Measurements from ENCODE around the gene CCIN.

Gene CCIN

GRCh38 chr9:36214571-36214970 lies 45.4 kb downstream of the CCIN start:
- Histone ChIP-seq H3K27ac (ENCODE audit: low read depth, low read length) (no peak overlapping the region), H3K4me3 (ENCODE audit: insufficient read depth, low read length, poor library complexity, severe bottlenecking) (no peak overlapping the region), H3K9me2 (replicated peaks; ENCODE audit: insufficient read depth, low read length) (no peaks in the 10 kb centered on the region), H3K27me3 (ENCODE audit: low read length) (no peaks in the 10 kb centered on the region), H3K79me2 (ENCODE audit: insufficient read depth, low read length) (peaks cover 34% of the 10 kb centered on the region), H3F3A (ENCODE audit: insufficient read depth) (peaks cover 32% of the 10 kb centered on the region), H3K9ac (ENCODE audit: low read length) (no peak overlapping the region), H3K9me3 (ENCODE audit: insufficient read depth, low read length) (no peaks in the 10 kb centered on the region), H2AFZ (ENCODE audit: low read depth, low read length, severe bottlenecking) (no peak overlapping the region), H3K36me3 (ENCODE audit: low read length) (peaks cover 49% of the 10 kb centered on the region), H3K4me2 (ENCODE audit: low read depth, low read length, poor library complexity, severe bottlenecking) (no peak overlapping the region), H4K20me1 (ENCODE audit: low read depth, low read length) (peaks cover 17% of the 10 kb centered on the region)
- TF ChIP-seq CTCF (IDR thresholded peaks at IDR 0.05; ENCODE audit: insufficient read depth, low read length, poor library complexity, severe bottlenecking) (no peak), EZH2phosphoT487 (conservative IDR thresholded peaks at IDR 0.05; ENCODE audit: low read length) (no peak)

- Histone ChIP-seq H3F3A (ENCODE audit: insufficient read depth) (peaks cover 25% of the 10 kb centered on the region), H3K9ac (ENCODE audit: low read length) (no peak overlapping the region), H2AFZ (ENCODE audit: low read depth, low read length, severe bottlenecking) (no peak overlapping the region), H3K79me2 (ENCODE audit: insufficient read depth, low read length) (peaks cover 6% of the 10 kb centered on the region), H3K4me2 (ENCODE audit: low read depth, low read length, poor library complexity, severe bottlenecking) (no peak overlapping the region), H4K20me1 (ENCODE audit: low read depth, low read length) (peaks cover 4% of the 10 kb centered on the region; the same call in 1 of the 2 replicates), H3K27ac (ENCODE audit: low read depth, low read length) (no peak overlapping the region), H3K9me2 (replicated peaks; ENCODE audit: insufficient read depth, low read length) (no peaks in the 10 kb centered on the region), H3K4me3 (ENCODE audit: insufficient read depth, low read length, poor library complexity, severe bottlenecking) (no peak overlapping the region), H3K36me3 (ENCODE audit: low read length) (peaks cover 44% of the 10 kb centered on the region), H3K27me3 (ENCODE audit: low read length) (no peaks in the 10 kb centered on the region), H3K9me3 (ENCODE audit: insufficient read depth, low read length) (no peaks in the 10 kb centered on the region)
- TF ChIP-seq CTCF (IDR thresholded peaks at IDR 0.05; ENCODE audit: insufficient read depth, low read length, poor library complexity, severe bottlenecking) (no peak), EZH2phosphoT487 (conservative IDR thresholded peaks at IDR 0.05; ENCODE audit: low read length) (no peak)
These were observed 48.2 kb downstream of the CCIN start for GRCh38 chr9:36217256-36217968.

GRCh38 chr9:36218011-36218410 lies 48.8 kb downstream of the CCIN start:
- peaks cover 4% of the 10 kb centered on the region; the same call in 1 of the 2 replicates for H3K9me3 ChIP-seq (ENCODE audit: insufficient read depth, low read length)
- no peak overlapping the region for H2AFZ ChIP-seq (ENCODE audit: low read depth, low read length, severe bottlenecking)
- no peak overlapping the region for H3K27ac ChIP-seq (ENCODE audit: low read depth, low read length)
- TF ChIP-seq EZH2phosphoT487 (conservative IDR thresholded peaks at IDR 0.05; ENCODE audit: low read length) (no peak), CTCF (IDR thresholded peaks at IDR 0.05; ENCODE audit: insufficient read depth, low read length, poor library complexity, severe bottlenecking) (no peak)
- H3K9me2 ChIP-seq (replicated peaks; ENCODE audit: insufficient read depth, low read length), result no peaks in the 10 kb centered on the region
- no peak overlapping the region for H3K9ac ChIP-seq (ENCODE audit: low read length)
- no peak overlapping the region for H3K4me3 ChIP-seq (ENCODE audit: insufficient read depth, low read length, poor library complexity, severe bottlenecking)
- H3K4me2 ChIP-seq (ENCODE audit: low read depth, low read length, poor library complexity, severe bottlenecking), result no peak overlapping the region
- H3K79me2 ChIP-seq (ENCODE audit: insufficient read depth, low read length), result peaks cover 4% of the 10 kb centered on the region
- peaks cover 47% of the 10 kb centered on the region for H3K36me3 ChIP-seq (ENCODE audit: low read length)
- no peaks in the 10 kb centered on the region for H3K27me3 ChIP-seq (ENCODE audit: low read length)
- H3F3A ChIP-seq (ENCODE audit: insufficient read depth), result peaks cover 25% of the 10 kb centered on the region
- peaks cover 4% of the 10 kb centered on the region; the same call in 1 of the 2 replicates for H4K20me1 ChIP-seq (ENCODE audit: low read depth, low read length)
